ENCODE results near the gene WDSUB1. TPM values are rescaled to one million over a fixed set of nuclear protein-coding genes. Genes with fewer than 3 reads are reported as not detected.
A peak's percentile ranks its signal among the peaks of the same experiment; 100 is the strongest.

Gene WDSUB1
- total and polyA plus RNA-seq, 9 of the 15 experiments (the other 6 are each of a cell fraction or from before 2014, with no cell fraction given) = 5.2 to 13.7 (median 9.4) TPM

DNA sequence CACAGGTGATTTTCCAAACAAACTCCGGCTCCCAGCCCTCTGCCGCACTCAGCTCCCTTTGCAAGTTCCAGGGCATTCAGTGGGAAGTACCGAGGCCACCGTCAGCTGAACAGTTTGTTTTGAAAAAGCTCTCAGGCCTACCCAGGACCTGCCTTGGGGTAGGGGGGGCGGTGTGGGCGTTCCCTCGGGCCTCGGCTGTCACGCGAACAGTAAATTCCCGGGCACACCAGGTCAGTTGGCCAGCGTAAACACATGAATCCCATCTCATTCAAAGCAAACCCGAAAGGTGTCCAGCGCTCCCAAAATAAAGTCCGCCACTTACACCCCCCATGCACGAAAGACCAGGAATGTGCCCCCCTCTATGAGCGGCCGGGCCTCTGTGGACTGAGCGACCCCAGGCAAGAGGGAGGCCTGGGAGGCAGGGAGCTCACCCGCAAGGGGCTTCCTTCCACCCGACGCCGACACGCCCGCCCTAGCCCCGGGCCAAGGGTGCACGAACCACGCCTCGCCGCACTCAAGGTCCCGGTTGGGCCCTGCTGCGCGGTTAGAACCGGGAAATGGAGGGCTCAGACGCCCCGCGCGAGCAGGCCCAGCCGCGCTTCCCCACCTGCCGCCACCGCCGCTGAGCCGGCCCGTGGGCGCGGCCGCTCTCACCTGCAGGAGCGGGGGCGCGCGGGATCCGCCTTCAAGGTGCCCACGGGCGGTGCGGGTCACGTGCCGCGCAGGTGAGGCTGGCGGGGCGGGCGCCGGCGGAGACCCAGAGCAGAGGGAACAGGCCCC lies at the start of gene WDSUB1 (continued):
- TF ChIP-seq CXXC5 (CRISPR knock-in tag; IDR thresholded peaks at IDR 0.05) = no peak
- TF ChIP-seq ZC3H11A (IDR thresholded peaks at IDR 0.05; ENCODE audit: low read depth, low read length) = no peak
- peak; percentile 67; the same call in 1 of the 2 replicates for TF ChIP-seq CTBP1 (IDR thresholded peaks at IDR 0.05; ENCODE audit: borderline replicate concordance)
- peak; percentile 35; the same call in 1 of the 2 replicates for TF ChIP-seq ETV5 (CRISPR knock-in tag; IDR thresholded peaks at IDR 0.05; ENCODE audit: low read depth)
- 0 out of 2 replicates have a peak, but pooled peaks have one; percentile 14 for TF ChIP-seq FOXM1 (IDR thresholded peaks at IDR 0.05; ENCODE audit: low read depth)
- TF ChIP-seq FOXM1 (CRISPR knock-in tag; IDR thresholded peaks at IDR 0.05; ENCODE audit: low read depth) = no peak
- no peak for TF ChIP-seq ZFP36 (IDR thresholded peaks at IDR 0.05; ENCODE audit: low read depth, low read length, partially characterized antibody)
- TF ChIP-seq ZNF785 (CRISPR knock-in tag; IDR thresholded peaks at IDR 0.05) = no peak
- no peak for TF ChIP-seq SAFB (IDR thresholded peaks at IDR 0.05; ENCODE audit: borderline replicate concordance, low read depth, low read length)
- no peak for TF ChIP-seq SETDB1 (IDR thresholded peaks at IDR 0.05; ENCODE audit: low read length)
- TF ChIP-seq PRMT5 (CRISPR knock-in tag; IDR thresholded peaks at IDR 0.05) = no peak
- TF ChIP-seq PYGO2 (tag; IDR thresholded peaks at IDR 0.05) = no peak
- no peak for TF ChIP-seq ZSCAN29 (IDR thresholded peaks at IDR 0.05)
- TF ChIP-seq PCBP1 (IDR thresholded peaks at IDR 0.05; ENCODE audit: low read depth, low read length, poor library complexity, severe bottlenecking) = no peak
- TF ChIP-seq RNF2 (IDR thresholded peaks at IDR 0.05) = no peak
- TF ChIP-seq POLR2AphosphoS2 (IDR thresholded peaks at IDR 0.05; ENCODE audit: low read length) = no peak
- TF ChIP-seq JUNB (CRISPR knock-in tag; conservative IDR thresholded peaks at IDR 0.05) = no peak
- TF ChIP-seq HNRNPH1 (optimal IDR thresholded peaks at IDR 0.05; ENCODE audit: low read depth, low read length) = no peak
- TF ChIP-seq, protein P1, sequence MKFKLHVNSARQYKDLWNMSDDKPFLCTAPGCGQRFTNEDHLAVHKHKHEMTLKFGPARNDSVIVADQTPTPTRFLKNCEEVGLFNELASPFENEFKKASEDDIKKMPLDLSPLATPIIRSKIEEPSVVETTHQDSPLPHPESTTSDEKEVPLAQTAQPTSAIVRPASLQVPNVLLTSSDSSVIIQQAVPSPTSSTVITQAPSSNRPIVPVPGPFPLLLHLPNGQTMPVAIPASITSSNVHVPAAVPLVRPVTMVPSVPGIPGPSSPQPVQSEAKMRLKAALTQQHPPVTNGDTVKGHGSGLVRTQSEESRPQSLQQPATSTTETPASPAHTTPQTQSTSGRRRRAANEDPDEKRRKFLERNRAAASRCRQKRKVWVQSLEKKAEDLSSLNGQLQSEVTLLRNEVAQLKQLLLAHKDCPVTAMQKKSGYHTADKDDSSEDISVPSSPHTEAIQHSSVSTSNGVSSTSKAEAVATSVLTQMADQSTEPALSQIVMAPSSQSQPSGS (CRISPR knock-in tag; IDR thresholded peaks at IDR 0.05) = 0 out of 2 replicates have a peak, but pooled peaks have one; percentile 23
- no peak for TF ChIP-seq FOXK1 (CRISPR knock-in tag; IDR thresholded peaks at IDR 0.05; ENCODE audit: borderline replicate concordance)
- TF ChIP-seq BRF1 (IDR thresholded peaks at IDR 0.05; ENCODE audit: borderline replicate concordance, extremely low read depth, insufficient read length) = no peak
- TF ChIP-seq ZNF764 (CRISPR knock-in tag; IDR thresholded peaks at IDR 0.05; ENCODE audit: low read depth) = no peak
- TF ChIP-seq ZC3H4 (CRISPR knock-in tag; IDR thresholded peaks at IDR 0.05; ENCODE audit: borderline replicate concordance) = 0 out of 2 replicates have a peak, but pooled peaks have one; percentile 55
- TF ChIP-seq, protein P2, sequence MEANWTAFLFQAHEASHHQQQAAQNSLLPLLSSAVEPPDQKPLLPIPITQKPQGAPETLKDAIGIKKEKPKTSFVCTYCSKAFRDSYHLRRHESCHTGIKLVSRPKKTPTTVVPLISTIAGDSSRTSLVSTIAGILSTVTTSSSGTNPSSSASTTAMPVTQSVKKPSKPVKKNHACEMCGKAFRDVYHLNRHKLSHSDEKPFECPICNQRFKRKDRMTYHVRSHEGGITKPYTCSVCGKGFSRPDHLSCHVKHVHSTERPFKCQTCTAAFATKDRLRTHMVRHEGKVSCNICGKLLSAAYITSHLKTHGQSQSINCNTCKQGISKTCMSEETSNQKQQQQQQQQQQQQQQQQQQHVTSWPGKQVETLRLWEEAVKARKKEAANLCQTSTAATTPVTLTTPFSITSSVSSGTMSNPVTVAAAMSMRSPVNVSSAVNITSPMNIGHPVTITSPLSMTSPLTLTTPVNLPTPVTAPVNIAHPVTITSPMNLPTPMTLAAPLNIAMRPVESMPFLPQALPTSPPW (CRISPR knock-in tag; IDR thresholded peaks at IDR 0.05) = peak; percentile 82
- TF ChIP-seq, protein P3, sequence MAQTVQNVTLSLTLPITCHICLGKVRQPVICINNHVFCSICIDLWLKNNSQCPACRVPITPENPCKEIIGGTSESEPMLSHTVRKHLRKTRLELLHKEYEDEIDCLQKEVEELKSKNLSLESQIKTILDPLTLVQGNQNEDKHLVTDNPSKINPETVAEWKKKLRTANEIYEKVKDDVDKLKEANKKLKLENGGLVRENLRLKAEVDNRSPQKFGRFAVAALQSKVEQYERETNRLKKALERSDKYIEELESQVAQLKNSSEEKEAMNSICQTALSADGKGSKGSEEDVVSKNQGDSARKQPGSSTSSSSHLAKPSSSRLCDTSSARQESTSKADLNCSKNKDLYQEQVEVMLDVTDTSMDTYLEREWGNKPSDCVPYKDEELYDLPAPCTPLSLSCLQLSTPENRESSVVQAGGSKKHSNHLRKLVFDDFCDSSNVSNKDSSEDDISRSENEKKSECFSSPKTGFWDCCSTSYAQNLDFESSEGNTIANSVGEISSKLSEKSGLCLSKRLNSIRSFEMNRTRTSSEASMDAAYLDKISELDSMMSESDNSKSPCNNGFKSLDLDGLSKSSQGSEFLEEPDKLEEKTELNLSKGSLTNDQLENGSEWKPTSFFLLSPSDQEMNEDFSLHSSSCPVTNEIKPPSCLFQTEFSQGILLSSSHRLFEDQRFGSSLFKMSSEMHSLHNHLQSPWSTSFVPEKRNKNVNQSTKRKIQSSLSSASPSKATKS (CRISPR knock-in tag; IDR thresholded peaks at IDR 0.05) = no peak
- no peak for TF ChIP-seq GATAD2A (IDR thresholded peaks at IDR 0.05)

All from K562 (cell line).